NCI-H524 treated with DMSO at 0.1 percent for 48 hours (cell line): ENCODE results near the gene SHROOM3.

Source experiments
- DNase-seq: peaks from one replicate; lab custom pipeline; 2025; lab: John Stamatoyannopoulos, UW

Gene SHROOM3

DNA sequence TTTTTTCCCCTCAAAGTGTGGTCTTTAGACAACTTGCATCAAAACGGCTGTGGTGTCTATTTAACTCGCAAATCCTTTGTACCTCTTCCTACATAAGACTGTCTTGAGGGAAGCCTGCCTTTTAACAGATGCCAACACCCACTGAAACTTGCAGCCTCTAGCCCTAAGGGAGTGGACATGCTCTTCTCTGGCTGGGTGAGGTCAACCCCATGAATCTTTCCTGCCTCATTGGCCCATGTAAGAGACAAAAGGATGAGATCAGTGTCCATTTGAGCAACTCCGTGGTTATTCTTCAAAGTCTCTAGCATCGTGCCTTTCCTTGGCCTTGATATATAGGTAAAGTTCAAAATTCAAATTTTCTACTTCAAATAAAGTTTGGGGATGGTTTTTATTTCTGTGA is 134.7 kb downstream of the SHROOM3 start:
- no peak for DNase-seq

DNA sequence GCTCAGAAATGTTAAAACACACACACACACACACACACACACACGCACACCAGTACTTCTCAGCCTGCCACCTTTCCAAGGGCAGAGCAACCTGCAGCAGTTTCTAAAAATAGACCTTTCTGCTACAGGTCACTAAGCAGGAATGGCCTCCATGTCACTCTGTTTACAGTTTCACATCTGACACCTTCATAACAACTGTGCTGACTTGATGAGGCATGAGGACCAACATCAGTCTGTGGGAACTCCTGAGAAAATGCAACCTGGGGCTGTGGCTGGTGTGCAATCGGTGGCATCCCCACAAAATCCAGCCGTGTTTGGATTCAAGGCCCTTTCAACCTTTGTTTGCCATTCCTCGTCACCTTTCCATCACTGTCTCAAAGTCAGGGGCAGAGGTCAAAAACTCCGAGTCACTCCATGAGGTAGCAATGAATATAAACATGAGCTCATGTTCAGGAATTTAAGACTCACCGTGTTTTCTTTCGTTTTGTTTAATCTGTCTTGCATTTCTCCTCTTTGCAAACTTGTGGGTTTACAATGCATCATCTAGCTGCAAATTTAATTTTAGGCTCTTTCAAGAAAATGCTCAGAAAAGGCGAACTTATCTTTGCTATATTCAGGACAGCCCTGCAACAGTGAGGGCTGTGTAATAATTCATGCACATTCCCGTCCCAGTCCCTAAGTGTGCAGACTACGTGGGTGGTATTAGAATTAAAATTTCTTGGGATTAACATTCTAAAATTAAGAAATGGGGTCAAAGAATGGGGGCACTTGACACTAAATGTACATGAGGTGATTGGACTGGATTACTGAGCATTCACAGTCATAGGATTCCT is 135.3 kb downstream of the SHROOM3 start:
- DNase-seq: no peak

DNA sequence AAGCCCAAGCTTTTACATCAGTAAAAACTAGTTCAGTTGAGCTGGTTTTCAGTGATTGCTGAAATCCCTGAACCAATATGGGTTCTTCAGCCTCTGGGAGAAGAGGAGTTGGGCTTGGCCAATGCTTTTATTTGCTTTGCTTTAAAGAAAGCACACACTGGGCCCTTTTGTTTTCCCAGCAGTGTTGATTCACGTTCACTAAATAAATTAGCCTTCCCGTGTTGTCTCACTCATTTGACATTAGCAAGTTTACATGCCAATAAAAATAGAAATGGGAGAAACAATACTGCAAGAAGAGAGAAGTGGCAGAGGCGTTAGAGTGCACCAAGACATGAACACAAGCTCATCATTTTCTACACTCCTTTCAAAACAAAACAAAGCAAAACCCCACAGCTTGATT is 136.2 kb downstream of the SHROOM3 start:
- no peak for DNase-seq

DNA sequence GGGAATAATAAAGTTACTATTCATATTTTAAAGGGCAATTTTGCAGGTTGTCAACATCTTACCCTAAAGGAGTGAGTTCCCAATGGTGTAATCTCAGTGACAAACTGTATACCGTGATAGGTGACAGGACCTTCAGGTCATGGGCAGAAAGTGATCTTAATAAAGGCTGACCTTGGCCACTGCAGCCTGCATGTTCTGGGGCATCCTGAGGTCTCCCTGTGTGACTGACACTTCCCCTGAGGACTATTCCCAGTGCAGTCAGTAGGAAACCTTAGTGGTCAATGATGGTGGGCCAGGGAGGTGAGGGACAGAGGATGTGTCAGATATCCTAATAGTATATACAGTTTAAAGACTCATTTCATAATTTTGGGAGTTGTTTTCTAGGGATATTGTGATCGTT is 137.2 kb downstream of the SHROOM3 start:
- no peak for DNase-seq

DNA sequence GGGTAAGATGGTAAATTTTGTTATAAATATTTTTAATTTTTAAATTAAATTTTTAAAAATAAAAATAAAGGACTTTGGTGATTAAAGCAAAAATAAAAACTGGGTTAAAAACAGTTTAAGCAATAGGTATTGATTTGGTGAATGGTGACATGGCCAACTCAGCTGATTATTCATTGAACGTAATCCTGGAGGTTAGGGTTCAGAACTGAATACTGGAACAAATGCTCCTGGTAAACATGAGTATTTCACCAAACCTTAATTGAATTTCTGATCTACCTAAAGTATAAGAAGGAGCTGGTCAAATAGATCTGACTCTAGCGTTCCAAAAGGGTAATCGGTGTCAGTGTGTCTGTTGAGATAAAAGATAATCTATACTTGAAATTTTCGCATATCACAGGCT is 141.8 kb downstream of the SHROOM3 start:
- DNase-seq: no peak

DNA sequence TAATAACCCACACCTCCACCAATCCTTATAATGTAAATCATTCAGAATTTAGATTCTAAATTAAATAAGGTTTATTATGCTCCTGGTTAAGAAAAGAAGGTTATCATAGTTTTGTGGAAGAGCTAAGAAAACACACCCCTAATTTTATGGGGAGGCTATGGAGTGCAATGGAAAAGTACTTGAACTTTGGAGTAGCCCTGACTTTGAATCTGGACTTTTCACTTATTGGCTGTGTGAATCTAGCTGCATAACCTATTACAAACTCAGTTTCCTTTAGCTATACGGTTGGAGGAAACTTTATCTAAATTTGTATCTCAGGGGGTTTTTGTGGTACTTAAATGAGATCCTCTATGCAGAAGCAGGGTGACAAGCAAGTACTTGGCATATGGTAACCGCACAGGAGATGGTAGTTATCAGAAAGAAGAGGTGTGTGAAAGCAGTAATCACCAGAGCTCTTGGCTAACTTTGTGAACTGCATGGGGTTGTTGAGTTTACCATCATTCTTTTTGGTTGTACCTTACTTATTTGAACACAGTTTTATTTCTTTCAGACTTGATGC is 143.1 kb downstream of the SHROOM3 start:
- DNase-seq: no peak

DNA sequence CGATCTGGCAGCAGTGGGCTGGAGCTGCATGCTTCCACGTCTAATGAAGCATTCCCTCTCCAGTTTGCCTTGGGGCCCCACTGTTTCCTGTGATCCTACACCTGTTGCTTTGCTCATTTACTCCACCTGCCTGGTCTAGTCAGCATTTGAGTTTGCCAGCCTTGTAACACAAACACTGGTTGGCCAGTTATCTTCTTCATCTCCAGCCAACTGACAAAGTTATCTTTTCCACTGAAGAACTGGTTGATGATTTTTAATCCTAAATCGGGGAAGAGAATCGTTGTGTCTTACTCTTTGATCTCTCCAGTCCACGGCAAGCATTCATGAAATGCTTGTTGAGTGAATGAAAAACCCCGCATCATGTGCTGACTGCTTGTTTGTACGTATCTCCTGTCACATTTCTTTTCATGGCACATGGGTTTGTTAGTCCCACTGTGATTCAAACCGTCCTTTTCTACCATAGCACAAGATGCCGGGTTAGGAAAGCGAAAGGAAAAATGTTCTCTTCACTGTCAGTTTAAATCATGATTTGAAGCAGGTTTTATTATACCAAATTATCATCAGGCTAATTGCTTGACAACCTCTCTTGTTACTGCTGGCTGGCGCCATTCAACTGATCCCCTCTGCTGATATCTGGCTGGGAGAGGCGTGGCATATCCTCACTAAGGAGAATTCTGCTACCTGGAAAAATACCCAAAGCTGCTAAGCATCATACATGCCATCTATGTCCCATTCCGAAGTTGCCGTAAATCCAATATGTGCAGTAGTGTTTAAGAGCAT is 144.8 kb downstream of the SHROOM3 start:
- no peak for DNase-seq

DNA sequence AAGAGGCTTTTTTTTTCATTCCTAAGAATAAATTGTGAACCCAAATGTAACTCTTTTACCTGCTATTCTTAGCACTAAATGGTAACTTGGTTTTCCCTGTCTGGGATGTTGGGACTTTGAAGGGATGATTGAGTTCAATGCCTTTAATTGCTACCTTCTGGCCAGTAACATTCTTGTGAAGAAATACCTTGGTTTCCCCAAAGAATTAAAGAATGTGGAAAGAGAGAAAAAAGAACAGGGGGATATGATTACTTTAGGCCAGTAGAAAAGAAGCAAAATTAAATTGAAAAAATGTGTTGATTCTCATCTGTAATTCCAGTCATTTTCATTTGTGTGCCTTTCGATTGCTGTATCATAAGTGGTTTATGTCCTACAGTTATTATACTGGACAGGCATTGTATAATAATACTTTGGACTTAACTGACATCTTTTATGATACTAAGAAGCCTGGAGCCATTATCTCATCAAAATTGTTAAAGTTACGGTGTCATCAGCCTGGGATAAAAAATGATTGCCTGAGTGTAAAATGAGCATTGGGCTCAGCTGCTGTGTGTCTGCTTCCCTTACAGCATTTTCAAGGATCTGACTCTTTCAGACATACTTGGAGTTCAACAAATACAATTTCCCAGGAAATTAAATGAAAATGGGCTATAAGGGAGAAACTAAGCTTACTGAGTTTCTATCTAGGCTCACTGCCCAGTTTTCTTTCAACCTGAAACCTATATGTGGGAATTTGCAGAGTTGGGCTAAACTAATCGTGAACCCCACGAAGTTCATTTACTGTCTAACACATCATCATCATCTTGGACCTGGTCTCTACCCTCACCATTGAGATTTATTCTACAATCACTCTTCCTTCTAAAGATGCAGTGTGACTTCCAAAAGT is 146.3 kb downstream of the SHROOM3 start:
- no peak for DNase-seq

DNA sequence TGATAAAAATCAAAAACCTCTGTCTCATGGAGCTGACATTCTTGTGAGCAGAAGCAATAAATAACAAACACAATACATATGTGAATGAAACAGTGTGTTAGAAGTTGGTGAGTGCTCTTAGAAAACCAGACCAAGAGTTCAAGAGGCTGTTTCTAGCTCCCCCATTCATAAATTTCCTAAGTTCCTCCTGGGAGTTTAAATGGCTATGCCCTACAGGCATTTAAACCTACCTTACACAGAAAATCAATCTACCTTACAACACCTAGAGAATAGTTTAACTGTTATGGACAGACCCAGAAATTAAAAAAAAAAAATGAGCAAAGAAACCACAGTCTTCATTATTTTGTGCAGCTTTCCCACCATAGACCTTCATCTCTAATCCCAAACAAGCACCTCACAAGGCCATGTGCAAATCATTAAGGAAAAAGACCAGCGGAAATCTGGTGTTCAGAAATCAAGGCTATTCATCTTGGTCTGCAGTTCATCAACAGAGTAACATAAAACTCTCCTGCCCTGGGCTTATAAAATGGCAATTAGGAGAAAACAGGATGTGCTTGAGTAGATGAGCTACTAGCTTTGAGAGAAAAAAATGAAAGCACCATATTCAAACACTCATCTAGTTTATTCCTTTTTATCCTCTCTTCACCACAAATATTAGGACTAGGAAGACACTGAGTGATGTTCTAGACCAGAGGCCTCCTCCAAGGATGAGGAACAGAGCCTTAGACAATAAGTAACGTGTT is 147.2 kb downstream of the SHROOM3 start:
- DNase-seq: no peak

DNA sequence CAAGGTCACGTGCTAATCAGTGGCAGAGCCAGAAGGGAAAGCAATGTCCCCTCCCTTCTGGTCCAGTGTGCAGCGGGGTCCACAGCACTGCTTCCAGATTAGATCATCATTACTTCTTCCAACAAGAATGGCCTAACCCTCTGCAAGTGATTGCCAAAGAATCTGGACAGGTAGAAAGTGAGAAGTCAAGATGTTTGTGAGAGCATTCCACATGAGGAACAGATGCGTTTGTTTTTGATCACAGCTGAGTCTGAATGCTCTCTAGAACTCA is 147.7 kb downstream of the SHROOM3 start:
- no peak for DNase-seq

DNA sequence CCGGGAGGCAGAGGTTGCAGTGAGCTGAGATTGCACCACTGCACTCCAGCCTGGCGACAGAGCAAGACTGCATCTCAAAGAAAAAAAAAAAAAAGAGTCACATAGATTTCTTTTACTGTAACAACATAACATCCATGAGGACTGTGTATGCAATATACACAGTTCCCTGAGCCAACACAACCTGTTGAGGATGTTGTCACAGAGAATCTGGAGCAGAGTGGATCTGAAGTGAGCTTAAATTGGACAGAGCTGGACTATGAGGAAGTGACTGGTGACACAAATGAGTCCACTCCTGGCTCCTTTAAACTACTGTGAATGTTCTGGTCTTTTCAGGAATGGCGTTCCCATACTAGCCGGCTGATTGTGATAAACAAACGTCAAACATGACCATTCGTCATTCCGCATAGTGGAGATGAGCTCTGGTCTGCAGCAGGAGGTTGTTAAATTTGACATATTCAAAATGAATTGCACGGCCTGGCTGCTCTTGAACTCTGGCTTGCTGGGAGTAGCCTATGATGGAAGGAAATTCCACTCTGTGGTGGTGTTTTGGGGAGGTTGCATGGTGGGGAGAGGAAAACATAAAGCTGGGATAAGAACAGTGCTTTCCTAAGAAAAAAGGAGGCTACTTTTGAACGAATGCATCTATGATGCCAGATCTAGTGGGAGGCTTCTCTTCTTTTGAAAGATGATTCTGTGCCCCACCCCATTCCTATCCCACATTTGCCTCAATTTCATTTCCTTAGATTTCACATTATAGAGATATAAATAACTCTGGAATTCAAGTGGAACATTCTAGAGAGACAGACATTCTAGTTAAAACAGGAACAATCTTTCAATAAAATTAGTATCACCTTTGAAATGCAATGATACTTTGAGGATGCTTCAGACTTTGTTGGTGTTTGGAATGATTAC is 149.5 kb downstream of the SHROOM3 start:
- DNase-seq: no peak

DNA sequence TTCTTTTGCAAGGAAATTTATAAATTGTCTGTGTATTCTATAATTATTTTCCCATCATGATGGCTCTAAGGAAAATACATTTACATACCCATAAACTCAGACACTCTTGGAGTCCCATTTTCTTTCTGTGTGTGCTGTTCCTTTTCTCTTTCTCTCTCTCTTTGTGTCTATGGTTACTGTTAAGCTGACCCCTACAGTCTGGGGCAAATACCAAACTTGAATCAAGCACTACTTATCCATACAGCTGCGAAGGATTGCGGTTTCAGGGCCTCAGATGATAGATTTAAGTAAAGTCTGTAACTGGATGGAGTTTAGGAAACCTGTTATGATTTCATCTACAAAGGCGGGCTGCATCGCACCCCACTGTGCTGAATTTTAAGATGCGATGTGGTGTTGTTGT is 150.2 kb downstream of the SHROOM3 start:
- DNase-seq: no peak

DNA sequence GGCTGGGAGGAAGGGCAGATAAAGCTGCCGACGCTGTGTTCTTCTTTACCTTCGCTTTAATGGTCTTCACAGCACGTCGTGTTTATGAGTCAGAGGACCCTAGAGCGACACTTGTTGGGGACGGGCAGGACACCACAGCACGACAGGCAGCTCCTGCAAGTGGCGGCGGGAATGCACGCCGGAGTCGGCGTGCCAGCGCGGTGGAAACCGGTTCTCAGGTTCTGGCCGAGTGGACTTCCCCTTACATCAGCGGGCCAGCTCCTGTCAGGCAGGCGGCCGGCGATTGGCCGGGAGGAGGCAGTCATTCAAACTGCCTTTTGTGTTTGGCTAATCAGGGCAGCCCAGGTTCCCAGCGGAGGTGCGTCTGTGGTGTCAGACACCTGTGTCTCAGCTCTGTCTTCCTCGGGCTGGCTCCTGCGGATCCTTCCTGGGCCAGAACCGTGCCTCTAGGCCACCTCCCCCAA is 150.9 kb downstream of the SHROOM3 start:
- no peak for DNase-seq

DNA sequence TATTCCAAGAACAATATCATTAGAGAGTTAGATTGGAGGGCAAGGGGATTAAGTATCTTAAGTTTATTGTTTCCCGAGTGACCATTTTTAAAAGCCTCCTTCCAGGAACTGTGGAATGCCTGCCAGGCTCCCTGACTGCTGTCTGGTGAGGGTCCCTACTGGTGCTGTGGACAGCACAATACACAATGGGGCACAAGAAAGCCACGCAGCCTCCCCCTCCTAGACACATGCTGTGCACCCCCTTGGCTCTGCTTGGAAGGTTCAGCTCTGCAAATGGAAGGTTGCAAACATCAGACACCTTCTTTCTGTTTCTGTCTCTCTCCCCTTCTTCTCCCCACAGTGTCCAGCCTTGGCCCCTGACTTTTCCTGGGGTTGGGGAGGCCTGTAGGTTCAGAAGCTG is 153.2 kb downstream of the SHROOM3 start:
- no peak for DNase-seq

DNA sequence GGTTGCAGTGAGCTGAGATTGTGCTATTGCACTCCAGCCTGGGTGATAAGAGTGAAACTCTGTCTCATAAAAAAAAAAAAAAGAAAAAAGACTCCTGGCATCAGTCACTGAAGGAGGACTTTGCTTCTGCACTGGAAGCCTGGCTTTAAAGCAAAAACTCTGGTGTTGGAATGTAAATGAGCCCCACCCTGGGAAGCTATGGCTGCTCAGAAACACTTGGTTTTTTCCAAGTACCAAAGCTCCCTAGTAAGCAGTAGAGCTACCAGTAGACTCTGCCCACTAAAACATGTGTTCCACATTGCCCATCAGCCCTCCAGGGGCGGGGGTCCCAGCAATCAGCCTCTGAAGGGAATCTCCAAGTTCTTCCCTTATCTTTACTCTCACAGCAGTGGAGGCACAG is 154.4 kb downstream of the SHROOM3 start:
- DNase-seq: no peak

DNA sequence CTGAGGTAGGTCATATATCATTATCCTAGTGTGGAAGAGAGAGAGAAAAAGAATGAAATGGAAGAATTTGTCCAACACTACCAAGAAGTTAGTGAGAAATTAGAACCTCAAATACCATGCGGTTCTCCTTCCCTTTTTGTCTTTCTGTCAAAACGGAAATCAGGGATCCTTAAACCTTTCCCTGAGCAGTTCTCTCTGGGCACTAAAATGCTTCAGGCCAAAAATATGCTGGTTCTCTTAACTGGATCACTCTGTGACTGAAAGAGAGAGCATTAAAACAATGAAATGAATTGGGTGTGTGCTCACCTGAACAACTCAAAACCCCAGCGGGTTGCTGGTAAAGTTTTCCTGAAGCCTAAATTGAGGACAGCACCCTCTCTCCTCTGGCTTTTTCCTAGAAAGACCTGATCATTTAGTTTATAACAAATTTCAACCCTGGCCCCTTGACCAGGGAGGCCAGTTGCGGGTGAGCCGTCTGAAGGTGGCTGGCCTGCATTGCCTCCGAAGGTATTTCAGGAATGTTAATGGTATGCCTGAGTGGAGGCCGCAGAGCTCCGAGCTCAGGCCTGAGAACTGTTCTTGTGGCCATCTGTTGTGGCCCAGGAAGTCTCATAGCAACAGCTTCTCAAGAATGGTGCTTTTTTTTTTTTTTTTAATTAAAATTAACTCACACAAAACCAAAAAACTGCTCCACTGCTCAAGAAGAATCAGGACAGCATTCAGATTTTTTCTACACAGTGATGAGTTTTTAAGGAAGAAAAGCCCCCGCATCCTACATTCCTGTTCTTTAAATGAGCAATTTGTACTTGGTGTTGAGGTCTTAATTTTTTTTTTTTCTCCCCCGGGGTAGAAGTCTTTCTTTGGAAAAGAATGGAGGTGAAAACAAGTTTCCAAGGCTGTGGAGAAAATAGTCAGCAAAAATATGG is 155.1 kb downstream of the SHROOM3 start:
- DNase-seq: no peak

DNA sequence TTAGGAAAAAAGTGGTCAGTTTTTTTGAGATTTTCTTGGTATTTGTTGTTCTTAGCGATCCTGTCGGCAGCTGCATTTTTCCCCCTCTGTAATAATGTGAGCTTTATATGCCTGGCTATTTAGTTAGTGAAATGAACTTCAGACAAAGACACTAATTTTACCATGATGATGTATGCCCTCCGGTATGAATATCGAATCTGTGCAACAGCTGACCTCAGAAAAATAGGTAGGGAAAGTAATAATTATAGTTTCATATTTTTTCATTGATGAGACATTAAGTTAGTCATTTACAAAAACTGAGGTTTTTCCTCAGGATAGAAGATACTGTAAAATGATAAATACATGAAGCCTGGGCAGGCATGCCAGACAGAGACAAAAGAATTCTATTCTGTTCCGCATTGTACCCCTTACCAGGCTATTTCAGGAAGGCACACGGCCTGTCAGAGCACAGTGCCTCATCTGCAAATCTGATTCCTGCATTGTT is 155.8 kb downstream of the SHROOM3 start:
- DNase-seq: no peak

DNA sequence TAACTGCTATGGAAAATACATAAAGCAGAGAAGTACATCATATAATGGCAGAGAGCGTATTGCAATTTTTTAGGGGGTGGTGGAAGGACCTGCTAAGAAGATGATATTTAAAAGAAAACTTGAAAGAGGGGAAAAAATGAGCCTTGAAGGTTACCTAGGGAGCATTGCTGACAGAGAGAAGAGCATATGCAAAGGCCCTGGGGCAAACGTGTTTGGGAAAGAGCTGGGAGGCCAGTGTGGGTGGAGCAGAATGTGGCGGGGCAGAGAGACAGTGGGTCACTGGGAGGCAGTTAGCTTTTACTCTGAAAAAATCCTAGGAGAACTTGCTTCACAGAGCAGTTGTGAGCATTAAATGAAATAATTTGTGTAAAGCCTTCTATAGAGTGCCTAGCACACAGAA is 157.0 kb downstream of the SHROOM3 start:
- DNase-seq: no peak

DNA sequence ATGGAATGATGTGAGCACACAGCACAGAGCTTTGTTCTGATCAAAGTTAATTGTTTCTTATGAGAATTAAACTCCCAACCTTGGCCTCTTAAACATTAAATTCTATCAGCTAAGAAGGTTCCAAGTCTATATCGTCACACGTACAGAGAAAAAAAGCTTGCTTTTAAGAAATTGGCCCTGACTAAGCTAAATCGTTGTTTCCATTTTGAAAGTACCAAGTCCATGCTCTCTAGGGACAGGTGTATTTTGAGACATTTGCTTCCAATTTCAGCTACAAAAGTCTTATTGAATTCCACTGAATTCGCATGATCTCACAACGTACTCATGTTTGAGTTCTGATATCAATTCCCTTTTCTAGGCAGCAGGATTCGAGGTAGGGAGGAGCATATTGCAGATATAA is 157.4 kb downstream of the SHROOM3 start:
- DNase-seq: no peak
